GM12891 (cell line): ENCODE data around the gene KCNRG.
"Not testable (repeated sequence)": the region's sequence is repeated elsewhere in the genome, so short reads cannot be mapped to it uniquely, and the experiment has no call there.

Source experiments
- POLR2A ChIP-seq: IDR thresholded peaks from 2 replicates; pipeline ENCODE4 v1.6.1; 2011; ENCODE audit warnings: low read depth, low read length, control low read depth
- POLR2AphosphoS5 ChIP-seq: IDR thresholded peaks from 2 replicates; pipeline ENCODE4 v1.6.1; 2011; ENCODE audit warnings: low read depth, low read length, control low read depth
- POU2F2 ChIP-seq: IDR thresholded peaks from 2 replicates; pipeline ENCODE4 v1.6.1; 2011; ENCODE audit warnings: low read depth, mild to moderate bottlenecking, control low read depth, low read length, moderate library complexity

DNA sequence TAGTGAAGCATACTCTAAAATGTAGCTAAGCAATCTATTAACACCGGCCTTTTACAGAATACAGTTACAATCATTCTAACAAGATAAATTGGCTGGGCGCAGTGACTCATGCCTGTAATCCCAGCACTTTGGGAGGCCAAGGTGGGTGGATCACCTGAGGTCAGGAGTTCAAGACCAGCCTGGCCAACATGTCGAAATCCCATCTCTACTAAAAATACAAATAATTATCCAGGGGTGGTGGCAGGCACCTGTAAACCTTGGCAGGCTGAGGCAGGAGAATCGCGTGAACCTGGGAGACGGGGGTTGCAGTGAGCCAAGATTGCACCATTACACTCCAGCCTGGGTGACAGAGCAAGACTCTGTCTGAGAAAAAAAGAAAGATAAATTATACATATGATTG is 24.6 kb upstream of the KCNRG start:
- TF ChIP-seq POLR2A, POLR2AphosphoS5, POU2F2: not testable (repeated sequence)
